Activated CD4-positive, alpha-beta T cell treated with anti-CD3 and anti-CD28 coated beads, Interleukin-10, Interleukin-2, amounts not matched to agents 100 ng/mL and 50 ng/mL, durations not matched to agents 16 hours and 8 hours (primary cell): ENCODE measurements around the gene ABCG5.

Source experiments
- DNase-seq: peaks from one replicate; pipeline ENCODE4 v3.0.0-alpha.2; 2020

Gene ABCG5

DNA sequence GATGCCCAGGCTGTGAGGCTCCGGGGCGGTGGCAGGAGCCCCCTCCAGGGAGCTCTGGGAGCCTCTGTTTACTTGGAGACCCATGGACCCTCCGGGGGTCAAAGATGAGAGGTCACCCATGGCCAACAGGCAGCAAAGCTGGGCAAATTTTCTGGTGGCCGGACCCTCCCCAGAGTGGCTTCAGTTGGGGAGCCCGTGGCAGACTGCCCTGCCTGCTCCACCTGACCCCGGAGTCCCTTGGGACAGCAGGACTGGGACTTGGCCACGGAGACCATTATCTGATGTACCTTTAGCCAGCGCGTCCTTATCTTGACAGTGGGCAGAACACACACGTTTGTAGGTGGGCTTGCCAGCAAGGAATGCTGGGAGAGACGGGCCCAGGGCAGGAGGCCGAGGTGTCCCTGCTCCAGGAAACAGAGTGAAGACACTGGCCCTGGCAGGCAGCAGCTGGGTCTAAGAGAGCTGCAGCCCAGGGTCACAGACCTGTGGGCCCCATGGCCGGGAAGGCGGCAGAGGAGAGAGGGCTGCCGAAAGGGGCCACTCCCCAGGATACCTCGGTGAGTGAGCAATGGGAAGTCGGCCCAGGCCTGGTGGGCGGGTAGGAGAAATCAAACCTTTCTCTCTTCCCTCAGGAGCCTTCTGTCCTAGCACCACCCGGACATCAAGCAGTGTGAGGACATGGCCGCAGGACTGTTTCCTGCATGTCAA is at the start of gene ABCG5, which contains the start of gene ABCG8:
ABCG5 (minus strand) TSS at position 280 of the 708 bp plus-strand sequence; CDS start at position 120, 160 bp downstream.
ABCG8 (plus strand) TSS at position 412 of the 708 bp plus-strand sequence; CDS start at position 495, 83 bp downstream.
- DNase-seq: no peak

DNA sequence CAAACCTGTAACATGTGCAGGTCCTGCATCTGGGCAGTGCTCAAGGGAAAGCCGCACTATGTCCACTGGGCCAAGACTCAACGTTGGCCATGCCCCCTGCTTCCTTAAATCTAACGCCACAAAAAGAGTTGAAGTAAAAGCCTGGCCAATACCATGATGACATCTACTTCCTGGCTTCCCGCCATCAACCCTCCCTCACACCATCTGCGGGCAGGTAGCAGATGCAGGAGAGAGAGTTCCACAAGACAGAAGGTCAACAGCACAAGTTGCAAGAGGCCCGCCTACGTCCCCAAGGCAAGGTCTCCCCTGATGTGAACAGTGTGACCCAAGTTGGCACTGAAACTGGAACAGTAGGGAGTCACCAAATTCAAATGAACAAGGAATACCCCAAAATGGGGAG is 48.5 kb upstream of the ABCG5 start:
- DNase-seq: no peak

DNA sequence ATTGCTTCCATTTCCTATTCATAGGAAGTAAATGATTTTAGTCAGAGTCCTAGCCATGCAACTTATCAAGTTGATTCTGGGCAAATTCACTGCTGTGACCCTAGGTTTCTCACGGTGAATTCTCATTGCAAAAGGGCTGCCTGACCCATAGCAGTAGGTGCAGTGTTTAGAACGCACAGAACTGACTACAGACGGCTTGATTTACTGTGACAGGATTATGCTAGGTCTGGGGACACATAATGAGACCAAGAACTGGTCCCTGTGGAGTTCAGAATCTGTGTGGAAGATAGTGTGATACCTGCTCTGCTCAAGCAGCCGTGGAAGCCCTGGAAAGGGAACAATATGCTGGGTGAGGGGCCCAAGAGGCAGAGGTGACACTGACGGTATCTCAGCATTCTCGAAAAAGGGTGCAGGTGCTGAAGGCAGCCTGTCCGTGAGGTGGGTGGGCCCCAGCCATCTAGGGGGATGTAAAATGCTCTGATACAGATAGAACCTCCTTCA is 46.5 kb upstream of the ABCG5 start:
- DNase-seq: no peak

DNA sequence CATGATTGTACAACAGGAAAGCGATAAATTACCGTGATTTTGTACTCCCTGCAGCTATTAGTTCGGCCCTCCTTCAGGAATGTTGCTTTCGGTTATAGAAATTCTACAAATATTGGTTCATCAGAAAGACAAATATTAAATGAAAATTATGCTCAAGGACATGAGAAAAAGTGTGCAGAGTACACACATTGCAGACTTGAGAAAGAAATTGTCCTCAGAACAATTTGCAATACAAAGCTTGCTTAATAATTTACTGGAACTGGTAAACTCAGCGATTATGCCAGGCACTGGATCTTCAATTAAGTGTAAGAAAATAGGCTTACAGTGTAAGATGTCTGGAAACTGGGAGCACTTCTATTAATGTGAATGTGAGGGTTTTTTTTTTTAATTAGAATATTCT is 46.0 kb upstream of the ABCG5 start:
- no peak for DNase-seq

- no peak for DNase-seq
Observed at GRCh38 chr2:43882312-43882711, 43.7 kb upstream of the ABCG5 start.

DNA sequence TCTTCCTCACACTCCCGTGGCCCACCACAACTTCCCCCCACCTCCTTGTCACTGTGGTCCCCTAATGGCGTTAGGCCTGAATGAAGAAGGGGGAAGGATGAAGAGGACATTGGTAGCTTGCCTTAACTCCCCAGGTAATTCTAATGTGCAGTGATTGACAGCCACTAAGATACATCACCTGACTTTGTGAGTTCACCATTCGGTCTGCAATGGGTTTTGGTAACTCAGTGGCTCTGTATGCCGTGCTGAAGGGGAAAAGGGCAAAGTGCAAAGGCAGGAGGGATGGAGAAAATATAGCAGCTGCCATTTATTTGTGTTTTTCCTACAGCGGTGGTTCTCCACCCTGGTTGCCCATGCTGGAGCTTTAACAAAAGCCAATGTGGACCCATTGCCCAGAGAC is 42.3 kb upstream of the ABCG5 start:
- no peak for DNase-seq

DNA sequence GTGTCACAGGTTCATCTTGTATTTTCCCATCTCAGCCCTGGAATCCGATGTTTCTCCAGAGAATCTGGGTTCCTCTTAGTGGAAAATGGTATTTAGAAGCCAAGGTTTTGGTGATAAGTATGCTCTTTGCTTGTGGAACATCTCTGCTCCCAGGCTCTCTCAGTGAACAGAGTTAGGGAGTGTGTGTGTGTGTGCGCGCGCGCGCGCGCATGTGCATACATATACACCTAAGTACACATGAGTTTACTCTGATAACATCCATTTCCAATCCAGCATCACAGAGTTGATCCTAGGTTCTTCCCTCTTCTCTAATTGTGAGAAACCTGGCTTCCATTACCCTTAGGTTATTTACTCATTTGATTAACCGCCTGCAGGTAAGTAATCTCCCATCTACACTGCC is 41.8 kb upstream of the ABCG5 start:
- no peak for DNase-seq

DNA sequence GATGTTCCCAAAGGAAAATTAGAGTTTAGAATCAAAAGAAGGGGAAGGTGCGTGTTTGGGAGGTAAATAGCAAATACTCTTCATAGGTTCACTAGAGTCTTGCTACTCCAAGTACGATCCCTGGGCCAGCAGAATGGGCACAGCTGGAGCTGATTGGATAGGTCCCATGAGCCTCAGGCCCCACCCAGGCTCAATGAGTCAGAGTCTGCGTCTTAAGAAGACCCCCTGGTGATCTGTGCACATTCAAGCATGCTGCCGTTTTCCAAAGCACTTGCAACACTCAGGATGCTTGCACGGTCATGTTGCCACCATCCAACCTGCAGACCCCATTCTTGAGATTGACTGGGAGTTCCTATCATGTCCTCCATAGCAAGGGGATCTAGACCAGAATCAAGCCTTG is 40.6 kb upstream of the ABCG5 start:
- DNase-seq: no peak

GRCh38 chr2:43877782-43878464 is 39.3 kb upstream of the ABCG5 start:
- DNase-seq: peak; percentile 77

- DNase-seq: no peak
Observed at GRCh38 chr2:43874776-43875451, 36.3 kb upstream of the ABCG5 start.

GRCh38 chr2:43872151-43872550 is 33.5 kb upstream of the ABCG5 start:
- no peak for DNase-seq

DNA sequence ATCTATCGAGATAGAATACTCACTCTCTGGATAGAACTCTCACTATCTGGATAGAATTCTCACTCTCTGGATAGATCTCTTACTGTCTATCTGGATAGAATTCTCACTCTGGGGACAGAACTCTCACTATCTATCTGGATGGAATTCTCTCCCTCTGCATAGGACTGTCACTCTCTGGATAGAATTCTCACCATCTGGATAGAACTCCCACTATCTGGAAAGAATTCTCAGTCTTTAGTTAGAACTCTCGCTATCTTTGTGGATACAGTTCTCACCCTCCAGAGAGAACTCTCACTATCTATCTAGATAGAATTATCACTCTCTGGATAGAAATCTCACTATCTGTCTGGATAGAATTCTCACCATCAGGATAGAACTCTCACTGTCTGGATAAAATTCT is 16.7 kb upstream of the ABCG5 start:
- DNase-seq: no peak

GRCh38 chr2:43854671-43855070 is 16.0 kb upstream of the ABCG5 start:
- DNase-seq: no peak

GRCh38 chr2:43853141-43854081 is 14.8 kb upstream of the ABCG5 start:
- DNase-seq: no peak

GRCh38 chr2:43852196-43852730 is 13.6 kb upstream of the ABCG5 start:
- DNase-seq: no peak

GRCh38 chr2:43851011-43851980 is 12.7 kb upstream of the ABCG5 start:
- DNase-seq: no peak

GRCh38 chr2:43848214-43848613 is 9.6 kb upstream of the ABCG5 start:
- DNase-seq: no peak

GRCh38 chr2:43846140-43846793 is 7.6 kb upstream of the ABCG5 start:
- DNase-seq: no peak

- no peak for DNase-seq
Observed at GRCh38 chr2:43845181-43845580, 6.5 kb upstream of the ABCG5 start.

DNA sequence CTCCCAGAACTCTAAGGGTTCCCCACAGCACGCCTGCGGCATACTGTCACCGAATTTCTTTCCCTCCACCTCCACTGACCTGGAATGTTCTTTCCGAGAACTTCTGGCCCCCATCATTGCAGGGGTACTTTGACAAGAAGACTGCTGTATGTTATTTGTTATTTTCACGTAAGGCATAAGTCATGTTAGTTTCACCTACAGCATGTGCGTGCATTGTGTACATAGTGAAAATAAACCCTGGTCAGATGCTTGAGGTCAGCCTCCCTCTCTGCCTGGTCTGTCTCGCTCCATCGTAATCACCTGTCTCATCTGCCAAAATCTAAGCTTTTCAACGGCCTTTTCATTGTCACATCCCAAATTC is 4.2 kb upstream of the ABCG5 start:
- DNase-seq: no peak
